Measurements from ENCODE around the gene PIK3CB. TPM values are rescaled to one million over a fixed set of nuclear protein-coding genes. Genes with fewer than 3 reads are reported as not detected.

PIK3CB gene
- total RNA-seq, 2 donors from 2014 or later = 51.4 to 53.0 TPM

DNA sequence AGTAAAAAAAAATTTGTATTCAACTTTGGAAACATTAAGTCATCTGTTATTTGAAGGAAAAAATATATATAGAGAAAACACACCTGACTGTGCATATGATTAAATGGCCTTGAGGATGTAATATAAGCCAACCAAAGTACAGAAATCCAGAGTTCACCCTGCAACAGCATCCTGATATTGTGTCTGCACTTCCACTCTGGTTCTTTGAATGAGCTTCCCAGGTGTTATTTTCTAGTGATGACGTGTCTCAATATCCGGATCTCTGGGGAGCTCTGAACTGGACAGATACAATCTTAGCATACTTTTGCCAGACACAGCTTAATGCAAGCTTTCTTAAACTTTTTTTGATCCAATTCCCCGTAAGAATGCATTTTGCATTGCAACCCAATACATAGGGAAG is 19.5 kb upstream of the PIK3CB start:
- Histone ChIP-seq H3K4me1 (ENCODE audit: control insufficient read depth, insufficient read depth, low read length) (no peaks in the 10 kb centered on the region), H3K27me3 (ENCODE audit: control insufficient read depth, insufficient read depth, low read length, poor library complexity, severe bottlenecking) (no peaks in the 10 kb centered on the region), H3K9me3 (ENCODE audit: control insufficient read depth, low read length) (no peaks in the 10 kb centered on the region), H3K9ac (ENCODE audit: extremely low read depth, low read length, poor library complexity, severe bottlenecking) (no peak overlapping the region), H3K4me3 (ENCODE audit: low read length) (no peak overlapping the region), H3K27ac (ENCODE audit: low read depth, low read length) (no peak overlapping the region), H3K36me3 (ENCODE audit: control insufficient read depth, insufficient read depth, low read length) (no peaks in the 10 kb centered on the region)
- Mint-ChIP-seq H3K27me3 (ENCODE audit: insufficient read depth) (no peaks in the 10 kb centered on the region), H3K9me3 (no peaks in the 10 kb centered on the region), H3K4me3 (no peak overlapping the region), H3K27ac (no peak overlapping the region), H3K36me3 (ENCODE audit: low read depth) (no peaks in the 10 kb centered on the region), H3K4me1 (peaks cover 5% of the 10 kb centered on the region)
- WGBS, 2 experiments (ENCODE audit: insufficient coverage in 1 of 2, insufficient read length in 1 of 2) = 89 to 91% methylated on average over 2 to 3 of the region's 3 CpGs
- TF ChIP-seq, protein P1, sequence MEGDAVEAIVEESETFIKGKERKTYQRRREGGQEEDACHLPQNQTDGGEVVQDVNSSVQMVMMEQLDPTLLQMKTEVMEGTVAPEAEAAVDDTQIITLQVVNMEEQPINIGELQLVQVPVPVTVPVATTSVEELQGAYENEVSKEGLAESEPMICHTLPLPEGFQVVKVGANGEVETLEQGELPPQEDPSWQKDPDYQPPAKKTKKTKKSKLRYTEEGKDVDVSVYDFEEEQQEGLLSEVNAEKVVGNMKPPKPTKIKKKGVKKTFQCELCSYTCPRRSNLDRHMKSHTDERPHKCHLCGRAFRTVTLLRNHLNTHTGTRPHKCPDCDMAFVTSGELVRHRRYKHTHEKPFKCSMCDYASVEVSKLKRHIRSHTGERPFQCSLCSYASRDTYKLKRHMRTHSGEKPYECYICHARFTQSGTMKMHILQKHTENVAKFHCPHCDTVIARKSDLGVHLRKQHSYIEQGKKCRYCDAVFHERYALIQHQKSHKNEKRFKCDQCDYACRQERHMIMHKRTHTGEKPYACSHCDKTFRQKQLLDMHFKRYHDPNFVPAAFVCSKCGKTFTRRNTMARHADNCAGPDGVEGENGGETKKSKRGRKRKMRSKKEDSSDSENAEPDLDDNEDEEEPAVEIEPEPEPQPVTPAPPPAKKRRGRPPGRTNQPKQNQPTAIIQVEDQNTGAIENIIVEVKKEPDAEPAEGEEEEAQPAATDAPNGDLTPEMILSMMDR (conservative IDR thresholded peaks at IDR 0.05) = no peak
- no peak for DNase-seq

DNA sequence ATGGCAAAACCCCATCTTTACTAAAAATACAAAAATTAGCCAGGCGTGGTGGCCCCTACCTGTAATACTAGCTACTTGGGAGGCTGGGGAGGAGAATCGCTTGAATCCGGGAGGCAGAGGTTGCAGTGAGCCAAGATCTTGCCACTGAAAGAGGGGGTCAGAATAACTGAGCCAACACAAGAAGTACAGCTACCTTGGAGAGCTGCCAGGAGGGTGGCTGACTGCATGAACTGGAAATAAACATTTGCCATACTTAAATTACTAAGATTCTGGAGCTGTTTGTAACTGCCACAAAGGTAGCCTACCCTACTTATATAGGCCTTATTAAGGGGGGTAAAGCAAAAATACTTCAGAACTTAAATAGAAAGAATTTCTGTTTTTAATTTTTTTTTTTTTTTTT is 15.4 kb upstream of the PIK3CB start:
- Histone ChIP-seq H3K36me3 (ENCODE audit: control insufficient read depth, insufficient read depth, low read length) (no peaks in the 10 kb centered on the region), H3K27ac (ENCODE audit: low read depth, low read length) (no peak overlapping the region), H3K27me3 (ENCODE audit: control insufficient read depth, insufficient read depth, low read length, poor library complexity, severe bottlenecking) (no peaks in the 10 kb centered on the region), H3K9ac (ENCODE audit: extremely low read depth, low read length, poor library complexity, severe bottlenecking) (no peak overlapping the region), H3K4me1 (ENCODE audit: control insufficient read depth, insufficient read depth, low read length) (no peaks in the 10 kb centered on the region), H3K9me3 (ENCODE audit: control insufficient read depth, low read length) (peaks cover 18% of the 10 kb centered on the region), H3K4me3 (ENCODE audit: low read length) (no peak overlapping the region)
- Mint-ChIP-seq H3K27me3 (ENCODE audit: insufficient read depth) (no peaks in the 10 kb centered on the region), H3K4me1 (peaks cover 3% of the 10 kb centered on the region), H3K36me3 (ENCODE audit: low read depth) (no peaks in the 10 kb centered on the region), H3K27ac (no peak overlapping the region), H3K9me3 (peaks cover 14% of the 10 kb centered on the region), H3K4me3 (no peak overlapping the region)
- TF ChIP-seq, protein P1 (conservative IDR thresholded peaks at IDR 0.05) = no peak
- WGBS, 2 experiments (ENCODE audit: insufficient coverage in 1 of 2, insufficient read length in 1 of 2) = 90% methylated on average over 3 of the region's 3 CpGs; no CpG with 5 or more reads in 1 of the 2 experiments
- DNase-seq = no peak

DNA sequence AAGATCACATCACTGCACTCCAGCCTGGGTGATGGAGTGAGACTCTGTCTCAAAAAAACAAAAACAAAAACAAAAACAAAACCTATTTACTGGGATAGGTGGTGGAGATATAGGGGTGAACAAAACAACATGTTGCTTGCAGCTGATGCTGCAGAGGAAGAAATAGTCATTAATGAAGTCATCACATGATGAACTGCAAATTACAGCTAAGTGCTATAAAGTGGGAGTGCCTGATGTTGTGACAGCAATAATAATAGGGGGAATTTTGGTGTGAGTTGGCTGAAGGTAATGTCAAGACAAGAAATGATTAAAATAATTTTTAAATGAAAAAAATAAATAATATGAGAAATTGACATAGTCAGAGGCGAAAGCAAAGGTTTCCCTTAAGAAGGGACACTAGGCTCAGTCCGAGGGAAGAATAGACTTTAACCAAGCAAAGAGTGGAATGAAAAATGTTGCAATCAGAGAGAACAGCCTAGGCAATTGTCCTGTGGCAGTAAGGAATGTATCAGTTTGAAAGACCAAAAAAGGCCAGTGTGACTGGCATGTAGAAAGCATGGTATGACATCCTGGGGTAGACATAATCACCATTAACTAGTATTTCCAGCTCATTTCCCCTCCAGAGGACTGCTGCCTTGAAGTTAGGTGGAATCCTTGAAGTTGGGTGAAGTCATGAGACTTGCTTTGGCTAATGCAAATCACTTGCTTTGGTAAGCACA is 14.7 kb upstream of the PIK3CB start:
- Mint-ChIP-seq H3K4me3 (no peak overlapping the region), H3K27me3 (ENCODE audit: insufficient read depth) (no peaks in the 10 kb centered on the region), H3K27ac (no peak overlapping the region), H3K36me3 (ENCODE audit: low read depth) (no peaks in the 10 kb centered on the region), H3K9me3 (peaks cover 14% of the 10 kb centered on the region), H3K4me1 (peaks cover 3% of the 10 kb centered on the region)
- Histone ChIP-seq H3K27me3 (ENCODE audit: control insufficient read depth, insufficient read depth, low read length, poor library complexity, severe bottlenecking) (no peaks in the 10 kb centered on the region), H3K36me3 (ENCODE audit: control insufficient read depth, insufficient read depth, low read length) (no peaks in the 10 kb centered on the region), H3K9ac (ENCODE audit: extremely low read depth, low read length, poor library complexity, severe bottlenecking) (no peak overlapping the region), H3K4me3 (ENCODE audit: low read length) (no peak overlapping the region), H3K27ac (ENCODE audit: low read depth, low read length) (no peak overlapping the region), H3K9me3 (ENCODE audit: control insufficient read depth, low read length) (peaks cover 18% of the 10 kb centered on the region), H3K4me1 (ENCODE audit: control insufficient read depth, insufficient read depth, low read length) (no peaks in the 10 kb centered on the region)
- WGBS, 2 experiments (ENCODE audit: insufficient coverage in 1 of 2, insufficient read length in 1 of 2) = 82 to 86% methylated on average over 2 of the region's 2 CpGs
- TF ChIP-seq, protein P1 (conservative IDR thresholded peaks at IDR 0.05) = no peak
- no peak for DNase-seq

All from endodermal cell (in vitro differentiated cells).